GM23338 (cell line): ENCODE results near the gene TXNRD3. TPM values are rescaled to one million over a fixed set of nuclear protein-coding genes. Genes with fewer than 3 reads are reported as not detected.

ENCODE experiments used
- ATAC-seq: fragments of 200-7000 bp; cut with Tn5 transposase; 3 replicates; pipeline ENCODE4 v1.9.1; 2020
- DNase-seq: peaks from one replicate; pipeline ENCODE4 v3.0.0-alpha.2; 2015; ENCODE audit warnings: low spot score
- H2AFZ ChIP-seq: fragments of 200-600 bp; sonication (generic); 2 replicates; pipeline ENCODE4 v1.8.0; 2016; ENCODE audit warnings: antibody characterized with exemption, mild to moderate bottlenecking, moderate library complexity
- H3F3A ChIP-seq: fragments of 200-600 bp; sonication (generic); replicated peaks from 2 replicates; pipeline ENCODE4 v1.8.0; 2017; ENCODE audit warnings: antibody characterized with exemption, mixed run types, low read depth
- H3K27ac ChIP-seq: fragments of 200-600 bp; sonication (generic); 2 replicates; pipeline ENCODE4 v1.6.1; 2016; ENCODE audit warnings: low read depth
- H3K27me3 ChIP-seq: fragments of 200-600 bp; sonication (generic); 2 replicates; pipeline ENCODE4 v1.8.0; 2016; ENCODE audit warnings: mild to moderate bottlenecking, mixed run types, moderate library complexity; ENCODE audit not compliant: insufficient read depth
- H3K36me3 ChIP-seq: fragments of 200-600 bp; sonication (generic); 2 replicates; pipeline ENCODE4 v1.8.0; 2016; ENCODE audit warnings: mild to moderate bottlenecking; ENCODE audit not compliant: insufficient read depth
- H3K4me1 ChIP-seq: fragments of 200-600 bp; sonication (generic); 2 replicates; pipeline ENCODE4 v1.8.0; 2016; ENCODE audit warnings: mild to moderate bottlenecking, moderate library complexity; ENCODE audit not compliant: insufficient read depth
- H3K4me2 ChIP-seq: fragments of 200-600 bp; sonication (generic); 2 replicates; pipeline ENCODE4 v1.7.1; 2017; ENCODE audit warnings: mixed run types
- H3K4me3 ChIP-seq: fragments of 200-600 bp; sonication (generic); 2 replicates; pipeline ENCODE4 v1.6.1; 2016; ENCODE audit warnings: mixed run types
- H3K79me2 ChIP-seq: fragments of 200-600 bp; sonication (generic); replicated peaks from 2 replicates; pipeline ENCODE4 v1.8.0; 2017; ENCODE audit warnings: mild to moderate bottlenecking; ENCODE audit not compliant: insufficient read depth
- H3K9me2 ChIP-seq: fragments of 200-600 bp; sonication (generic); 2 replicates; pipeline ENCODE4 v1.8.0; 2017; ENCODE audit not compliant: insufficient read depth
- H4K20me1 ChIP-seq: fragments of 200-600 bp; sonication (generic); replicated peaks from 2 replicates; pipeline ENCODE4 v1.8.0; 2017; ENCODE audit warnings: mild to moderate bottlenecking; ENCODE audit not compliant: insufficient read depth
- H3K27ac Mint-ChIP-seq: 2 replicates; pipeline ENCODE4 v1.8.0; 2020; ENCODE audit warnings: inconsistent platforms, mild to moderate bottlenecking, moderate library complexity, mixed read lengths
- H3K27me3 Mint-ChIP-seq: 3 replicates; pipeline ENCODE4 v1.8.0; 2022; ENCODE audit warnings: low read depth, mild to moderate bottlenecking, moderate library complexity, mixed read lengths, inconsistent platforms; ENCODE audit not compliant: insufficient read depth, poor library complexity
- H3K36me3 Mint-ChIP-seq: 3 replicates; pipeline ENCODE4 v1.8.0; 2021; ENCODE audit warnings: low read depth, mild to moderate bottlenecking, inconsistent platforms, moderate library complexity, mixed read lengths
- H3K4me1 Mint-ChIP-seq: 3 replicates; pipeline ENCODE4 v1.8.0; 2020; ENCODE audit warnings: mild to moderate bottlenecking, inconsistent platforms, mixed read lengths
- H3K4me3 Mint-ChIP-seq: 3 replicates; pipeline ENCODE4 v1.8.0; 2021; ENCODE audit warnings: moderate library complexity, mild to moderate bottlenecking, inconsistent platforms, mixed read lengths
- H3K9me3 Mint-ChIP-seq: 3 replicates; pipeline ENCODE4 v1.8.0; 2020; ENCODE audit warnings: moderate library complexity, mild to moderate bottlenecking, inconsistent platforms, mixed read lengths
- CREB1 ChIP-seq: fragments of 250-450 bp; sonication (Bioruptor Pico); IDR thresholded peaks from 2 replicates; pipeline ENCODE4 v1.5.0; 2020; ENCODE audit warnings: low read depth, mild to moderate bottlenecking, moderate library complexity
- CTCF ChIP-seq, 2 experiments: fragments of 200-600 bp in 1 of 2; sonication (generic) in 1 of 2; conservative IDR thresholded peaks; 2 replicates each; pipeline versions ENCODE4 v1.5.1 to v1.6.1; 2016 to 2017; ENCODE audit warnings: antibody characterized with exemption in 2 of 2, low read depth in 2 of 2, mild to moderate bottlenecking in 2 of 2, moderate library complexity in 1 of 2
- EZH2 ChIP-seq: fragments of 200-600 bp; sonication (generic); IDR thresholded peaks from one replicate; pipeline ENCODE4 v1.8.0; 2017; ENCODE audit warnings: antibody characterized with exemption, mild to moderate bottlenecking, low read depth; ENCODE audit not compliant: unreplicated experiment
- EZH2phosphoT487 ChIP-seq: fragments of 200-600 bp; sonication (generic); IDR thresholded peaks from one replicate; pipeline ENCODE4 v1.8.1; 2018; ENCODE audit warnings: antibody characterized with exemption; ENCODE audit not compliant: unreplicated experiment
- JUNB ChIP-seq: IDR thresholded peaks from one replicate; pipeline ENCODE4 v1.6.1; 2016; ENCODE audit warnings: antibody characterized with exemption; ENCODE audit not compliant: unreplicated experiment
- NANOG ChIP-seq: IDR thresholded peaks from 2 replicates; pipeline ENCODE4 v1.6.1; 2016; ENCODE audit warnings: antibody characterized with exemption, borderline replicate concordance
- POLR2AphosphoS5 ChIP-seq: IDR thresholded peaks from 2 replicates; pipeline ENCODE4 v1.6.1; 2016; ENCODE audit warnings: antibody characterized with exemption, low read depth
- REST ChIP-seq: IDR thresholded peaks from one replicate; pipeline ENCODE4 v1.6.1; 2018; ENCODE audit warnings: antibody characterized with exemption; ENCODE audit not compliant: unreplicated experiment
- STAT1 ChIP-seq: IDR thresholded peaks from one replicate; pipeline ENCODE4 v1.6.1; 2016; ENCODE audit warnings: antibody characterized with exemption; ENCODE audit not compliant: unreplicated experiment
- ZNF114 ChIP-seq: fragments of 250-450 bp; sonication (Bioruptor Pico); IDR thresholded peaks from 2 replicates; pipeline ENCODE4 v1.5.0; 2020; ENCODE audit warnings: mild to moderate bottlenecking, moderate library complexity
- ZNF331 ChIP-seq: fragments of 250-450 bp; sonication (Bioruptor Pico); IDR thresholded peaks from 2 replicates; pipeline ENCODE4 v1.5.0; 2020; ENCODE audit warnings: low read depth, mild to moderate bottlenecking, moderate library complexity
- polyA plus RNA-seq: library from polyadenylated mRNA; unstranded; fragments of >200 nt; fragmentation: Nextera tagmentation; extraction: Ambion mirVana; gene quantifications from 2 replicates; pipeline ENCODE4 v1.2.1, GENCODE V29; 2016
- total RNA-seq: library from RNA; depleted of rRNA; stranded (reverse); fragments of >200 nt; shearing (Covaris generic); gene quantifications from 2 replicates; pipeline ENCODE4 v1.2.3, GENCODE V29; 2014
- TF ChIP-seq, protein P1 (sequence below): fragments of 250-450 bp; sonication (Bioruptor Pico); IDR thresholded peaks from 2 replicates; pipeline ENCODE4 v1.5.0; 2020; ENCODE audit warnings: mild to moderate bottlenecking, moderate library complexity
- TF ChIP-seq, protein P2 (sequence below): IDR thresholded peaks from 2 replicates; pipeline ENCODE4 v1.6.1; 2016; ENCODE audit warnings: antibody characterized with exemption

TXNRD3 gene
- total and polyA plus RNA-seq, 2 experiments from 2014 or later: 3.0 to 4.1 TPM

DNA sequence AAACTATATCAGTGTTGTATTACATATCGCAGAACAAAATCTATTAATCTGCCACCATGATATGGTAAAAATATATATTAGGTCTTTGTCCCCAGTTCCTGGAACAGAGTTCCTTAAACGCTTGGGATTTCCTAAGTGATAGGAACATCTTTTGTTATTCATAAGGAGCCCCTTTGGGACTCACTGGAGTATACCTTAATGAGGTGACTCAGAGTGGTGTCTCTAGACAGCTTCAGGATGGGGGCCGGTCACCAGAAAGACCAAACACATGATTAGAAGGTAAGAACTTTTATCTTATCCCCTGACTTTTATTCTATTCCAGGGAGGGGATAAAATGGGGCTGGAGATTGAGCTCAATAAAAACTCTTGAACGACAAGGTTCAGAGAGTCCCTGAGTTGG lies 36.8 kb upstream of the TXNRD3 start:
- Mint-ChIP-seq H3K27ac (no peak overlapping the region), H3K4me1 (no peaks in the 10 kb centered on the region), H3K36me3 (no peaks in the 10 kb centered on the region), H3K9me3 (no peaks in the 10 kb centered on the region), H3K4me3 (no peak overlapping the region), H3K27me3 (peaks cover 4% of the 10 kb centered on the region)
- no peaks in the 10 kb centered on the region for H3K4me1 ChIP-seq
- H2AFZ ChIP-seq: no peak overlapping the region
- H3K27ac ChIP-seq: no peak overlapping the region
- H3K9me2 ChIP-seq: no peaks in the 10 kb centered on the region
- H3F3A ChIP-seq: no peaks in the 10 kb centered on the region
- DNase-seq: no peak
- no peaks in the 10 kb centered on the region for H3K36me3 ChIP-seq
- no peaks in the 10 kb centered on the region for H3K27me3 ChIP-seq
- no peak for ATAC-seq
- no peak overlapping the region for H3K4me3 ChIP-seq
- TF ChIP-seq, protein P1, sequence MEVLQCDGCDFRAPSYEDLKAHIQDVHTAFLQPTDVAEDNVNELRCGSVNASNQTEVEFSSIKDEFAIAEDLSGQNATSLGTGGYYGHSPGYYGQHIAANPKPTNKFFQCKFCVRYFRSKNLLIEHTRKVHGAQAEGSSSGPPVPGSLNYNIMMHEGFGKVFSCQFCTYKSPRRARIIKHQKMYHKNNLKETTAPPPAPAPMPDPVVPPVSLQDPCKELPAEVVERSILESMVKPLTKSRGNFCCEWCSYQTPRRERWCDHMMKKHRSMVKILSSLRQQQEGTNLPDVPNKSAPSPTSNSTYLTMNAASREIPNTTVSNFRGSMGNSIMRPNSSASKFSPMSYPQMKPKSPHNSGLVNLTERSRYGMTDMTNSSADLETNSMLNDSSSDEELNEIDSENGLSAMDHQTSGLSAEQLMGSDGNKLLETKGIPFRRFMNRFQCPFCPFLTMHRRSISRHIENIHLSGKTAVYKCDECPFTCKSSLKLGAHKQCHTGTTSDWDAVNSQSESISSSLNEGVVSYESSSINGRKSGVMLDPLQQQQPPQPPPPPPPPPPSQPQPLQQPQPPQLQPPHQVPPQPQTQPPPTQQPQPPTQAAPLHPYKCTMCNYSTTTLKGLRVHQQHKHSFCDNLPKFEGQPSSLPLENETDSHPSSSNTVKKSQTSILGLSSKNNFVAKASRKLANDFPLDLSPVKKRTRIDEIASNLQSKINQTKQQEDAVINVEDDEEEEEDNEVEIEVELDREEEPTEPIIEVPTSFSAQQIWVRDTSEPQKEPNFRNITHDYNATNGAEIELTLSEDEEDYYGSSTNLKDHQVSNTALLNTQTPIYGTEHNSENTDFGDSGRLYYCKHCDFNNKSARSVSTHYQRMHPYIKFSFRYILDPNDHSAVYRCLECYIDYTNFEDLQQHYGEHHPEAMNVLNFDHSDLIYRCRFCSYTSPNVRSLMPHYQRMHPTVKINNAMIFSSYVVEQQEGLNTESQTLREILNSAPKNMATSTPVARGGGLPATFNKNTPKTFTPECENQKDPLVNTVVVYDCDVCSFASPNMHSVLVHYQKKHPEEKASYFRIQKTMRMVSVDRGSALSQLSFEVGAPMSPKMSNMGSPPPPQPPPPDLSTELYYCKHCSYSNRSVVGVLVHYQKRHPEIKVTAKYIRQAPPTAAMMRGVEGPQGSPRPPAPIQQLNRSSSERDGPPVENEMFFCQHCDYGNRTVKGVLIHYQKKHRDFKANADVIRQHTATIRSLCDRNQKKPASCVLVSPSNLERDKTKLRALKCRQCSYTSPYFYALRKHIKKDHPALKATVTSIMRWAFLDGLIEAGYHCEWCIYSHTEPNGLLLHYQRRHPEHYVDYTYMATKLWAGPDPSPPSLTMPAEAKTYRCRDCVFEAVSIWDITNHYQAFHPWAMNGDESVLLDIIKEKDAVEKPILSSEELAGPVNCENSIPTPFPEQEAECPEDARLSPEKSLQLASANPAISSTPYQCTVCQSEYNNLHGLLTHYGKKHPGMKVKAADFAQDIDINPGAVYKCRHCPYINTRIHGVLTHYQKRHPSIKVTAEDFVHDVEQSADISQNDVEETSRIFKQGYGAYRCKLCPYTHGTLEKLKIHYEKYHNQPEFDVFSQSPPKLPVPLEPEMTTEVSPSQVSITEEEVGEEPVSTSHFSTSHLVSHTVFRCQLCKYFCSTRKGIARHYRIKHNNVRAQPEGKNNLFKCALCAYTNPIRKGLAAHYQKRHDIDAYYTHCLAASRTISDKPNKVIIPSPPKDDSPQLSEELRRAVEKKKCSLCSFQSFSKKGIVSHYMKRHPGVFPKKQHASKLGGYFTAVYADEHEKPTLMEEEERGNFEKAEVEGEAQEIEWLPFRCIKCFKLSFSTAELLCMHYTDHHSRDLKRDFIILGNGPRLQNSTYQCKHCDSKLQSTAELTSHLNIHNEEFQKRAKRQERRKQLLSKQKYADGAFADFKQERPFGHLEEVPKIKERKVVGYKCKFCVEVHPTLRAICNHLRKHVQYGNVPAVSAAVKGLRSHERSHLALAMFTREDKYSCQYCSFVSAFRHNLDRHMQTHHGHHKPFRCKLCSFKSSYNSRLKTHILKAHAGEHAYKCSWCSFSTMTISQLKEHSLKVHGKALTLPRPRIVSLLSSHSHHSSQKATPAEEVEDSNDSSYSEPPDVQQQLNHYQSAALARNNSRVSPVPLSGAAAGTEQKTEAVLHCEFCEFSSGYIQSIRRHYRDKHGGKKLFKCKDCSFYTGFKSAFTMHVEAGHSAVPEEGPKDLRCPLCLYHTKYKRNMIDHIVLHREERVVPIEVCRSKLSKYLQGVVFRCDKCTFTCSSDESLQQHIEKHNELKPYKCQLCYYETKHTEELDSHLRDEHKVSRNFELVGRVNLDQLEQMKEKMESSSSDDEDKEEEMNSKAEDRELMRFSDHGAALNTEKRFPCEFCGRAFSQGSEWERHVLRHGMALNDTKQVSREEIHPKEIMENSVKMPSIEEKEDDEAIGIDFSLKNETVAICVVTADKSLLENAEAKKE: no peak
- no peak for TF ChIP-seq ZNF114
- TF ChIP-seq, protein P2, sequence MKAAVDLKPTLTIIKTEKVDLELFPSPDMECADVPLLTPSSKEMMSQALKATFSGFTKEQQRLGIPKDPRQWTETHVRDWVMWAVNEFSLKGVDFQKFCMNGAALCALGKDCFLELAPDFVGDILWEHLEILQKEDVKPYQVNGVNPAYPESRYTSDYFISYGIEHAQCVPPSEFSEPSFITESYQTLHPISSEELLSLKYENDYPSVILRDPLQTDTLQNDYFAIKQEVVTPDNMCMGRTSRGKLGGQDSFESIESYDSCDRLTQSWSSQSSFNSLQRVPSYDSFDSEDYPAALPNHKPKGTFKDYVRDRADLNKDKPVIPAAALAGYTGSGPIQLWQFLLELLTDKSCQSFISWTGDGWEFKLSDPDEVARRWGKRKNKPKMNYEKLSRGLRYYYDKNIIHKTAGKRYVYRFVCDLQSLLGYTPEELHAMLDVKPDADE: no peak
- TF ChIP-seq EZH2phosphoT487: no peak
- no peak for TF ChIP-seq STAT1
- no peak for TF ChIP-seq JUNB
- TF ChIP-seq POLR2AphosphoS5: no peak
- no peak for TF ChIP-seq REST
- TF ChIP-seq CREB1 (CRISPR knock-in tag): no peak
- TF ChIP-seq NANOG: no peak
- no peak for TF ChIP-seq ZNF331 (CRISPR knock-in tag)
- TF ChIP-seq CTCF (conservative IDR thresholded peaks at IDR 0.05; ENCODE audit: low read depth in 2 of 2): no peak
- no peak for TF ChIP-seq EZH2
- no peak overlapping the region for H3K4me2 ChIP-seq
- no peaks in the 10 kb centered on the region for H3K79me2 ChIP-seq
- no peaks in the 10 kb centered on the region for H4K20me1 ChIP-seq
